ENCODE data around the gene ARRB2. TPM values are rescaled to one million over a fixed set of nuclear protein-coding genes. Genes with fewer than 3 reads are reported as not detected.

ARRB2 gene
- total and polyA plus RNA-seq, 2 experiments from 2014 or later = 37.3 to 45.0 TPM

- Mint-ChIP-seq H3K9me3 (no peaks in the 10 kb centered on the region), H3K27ac (no peak overlapping the region), H3K27me3 (ENCODE audit: insufficient read depth, low read depth, poor library complexity) (peaks cover 3% of the 10 kb centered on the region), H3K4me1 (no peaks in the 10 kb centered on the region), H3K4me3 (no peak overlapping the region), H3K36me3 (ENCODE audit: low read depth) (no peaks in the 10 kb centered on the region)
- no peaks in the 10 kb centered on the region for H3K36me3 ChIP-seq (ENCODE audit: insufficient read depth)
- DNase-seq (ENCODE audit: low spot score) (no peak), ATAC-seq (no peak)
- H3K4me1 ChIP-seq (ENCODE audit: insufficient read depth) = no peaks in the 10 kb centered on the region
- H3K79me2 ChIP-seq (replicated peaks; ENCODE audit: insufficient read depth) = no peaks in the 10 kb centered on the region
- TF ChIP-seq ZNF114 (CRISPR knock-in tag; IDR thresholded peaks at IDR 0.05) (no peak), ZNF331 (CRISPR knock-in tag; IDR thresholded peaks at IDR 0.05; ENCODE audit: low read depth) (no peak), ETS1 (IDR thresholded peaks at IDR 0.05) (no peak), JUNB (IDR thresholded peaks at IDR 0.05; ENCODE audit: unreplicated experiment) (no peak), EZH2phosphoT487 (IDR thresholded peaks at IDR 0.05; ENCODE audit: unreplicated experiment) (no peak), STAT1 (IDR thresholded peaks at IDR 0.05; ENCODE audit: unreplicated experiment) (no peak), REST (IDR thresholded peaks at IDR 0.05; ENCODE audit: unreplicated experiment) (no peak), EZH2 (IDR thresholded peaks at IDR 0.05; ENCODE audit: low read depth, unreplicated experiment) (no peak), NANOG (IDR thresholded peaks at IDR 0.05; ENCODE audit: borderline replicate concordance) (no peak), CREB1 (CRISPR knock-in tag; IDR thresholded peaks at IDR 0.05; ENCODE audit: low read depth) (no peak), POLR2AphosphoS5 (IDR thresholded peaks at IDR 0.05; ENCODE audit: low read depth) (no peak)
- TF ChIP-seq, protein P1, sequence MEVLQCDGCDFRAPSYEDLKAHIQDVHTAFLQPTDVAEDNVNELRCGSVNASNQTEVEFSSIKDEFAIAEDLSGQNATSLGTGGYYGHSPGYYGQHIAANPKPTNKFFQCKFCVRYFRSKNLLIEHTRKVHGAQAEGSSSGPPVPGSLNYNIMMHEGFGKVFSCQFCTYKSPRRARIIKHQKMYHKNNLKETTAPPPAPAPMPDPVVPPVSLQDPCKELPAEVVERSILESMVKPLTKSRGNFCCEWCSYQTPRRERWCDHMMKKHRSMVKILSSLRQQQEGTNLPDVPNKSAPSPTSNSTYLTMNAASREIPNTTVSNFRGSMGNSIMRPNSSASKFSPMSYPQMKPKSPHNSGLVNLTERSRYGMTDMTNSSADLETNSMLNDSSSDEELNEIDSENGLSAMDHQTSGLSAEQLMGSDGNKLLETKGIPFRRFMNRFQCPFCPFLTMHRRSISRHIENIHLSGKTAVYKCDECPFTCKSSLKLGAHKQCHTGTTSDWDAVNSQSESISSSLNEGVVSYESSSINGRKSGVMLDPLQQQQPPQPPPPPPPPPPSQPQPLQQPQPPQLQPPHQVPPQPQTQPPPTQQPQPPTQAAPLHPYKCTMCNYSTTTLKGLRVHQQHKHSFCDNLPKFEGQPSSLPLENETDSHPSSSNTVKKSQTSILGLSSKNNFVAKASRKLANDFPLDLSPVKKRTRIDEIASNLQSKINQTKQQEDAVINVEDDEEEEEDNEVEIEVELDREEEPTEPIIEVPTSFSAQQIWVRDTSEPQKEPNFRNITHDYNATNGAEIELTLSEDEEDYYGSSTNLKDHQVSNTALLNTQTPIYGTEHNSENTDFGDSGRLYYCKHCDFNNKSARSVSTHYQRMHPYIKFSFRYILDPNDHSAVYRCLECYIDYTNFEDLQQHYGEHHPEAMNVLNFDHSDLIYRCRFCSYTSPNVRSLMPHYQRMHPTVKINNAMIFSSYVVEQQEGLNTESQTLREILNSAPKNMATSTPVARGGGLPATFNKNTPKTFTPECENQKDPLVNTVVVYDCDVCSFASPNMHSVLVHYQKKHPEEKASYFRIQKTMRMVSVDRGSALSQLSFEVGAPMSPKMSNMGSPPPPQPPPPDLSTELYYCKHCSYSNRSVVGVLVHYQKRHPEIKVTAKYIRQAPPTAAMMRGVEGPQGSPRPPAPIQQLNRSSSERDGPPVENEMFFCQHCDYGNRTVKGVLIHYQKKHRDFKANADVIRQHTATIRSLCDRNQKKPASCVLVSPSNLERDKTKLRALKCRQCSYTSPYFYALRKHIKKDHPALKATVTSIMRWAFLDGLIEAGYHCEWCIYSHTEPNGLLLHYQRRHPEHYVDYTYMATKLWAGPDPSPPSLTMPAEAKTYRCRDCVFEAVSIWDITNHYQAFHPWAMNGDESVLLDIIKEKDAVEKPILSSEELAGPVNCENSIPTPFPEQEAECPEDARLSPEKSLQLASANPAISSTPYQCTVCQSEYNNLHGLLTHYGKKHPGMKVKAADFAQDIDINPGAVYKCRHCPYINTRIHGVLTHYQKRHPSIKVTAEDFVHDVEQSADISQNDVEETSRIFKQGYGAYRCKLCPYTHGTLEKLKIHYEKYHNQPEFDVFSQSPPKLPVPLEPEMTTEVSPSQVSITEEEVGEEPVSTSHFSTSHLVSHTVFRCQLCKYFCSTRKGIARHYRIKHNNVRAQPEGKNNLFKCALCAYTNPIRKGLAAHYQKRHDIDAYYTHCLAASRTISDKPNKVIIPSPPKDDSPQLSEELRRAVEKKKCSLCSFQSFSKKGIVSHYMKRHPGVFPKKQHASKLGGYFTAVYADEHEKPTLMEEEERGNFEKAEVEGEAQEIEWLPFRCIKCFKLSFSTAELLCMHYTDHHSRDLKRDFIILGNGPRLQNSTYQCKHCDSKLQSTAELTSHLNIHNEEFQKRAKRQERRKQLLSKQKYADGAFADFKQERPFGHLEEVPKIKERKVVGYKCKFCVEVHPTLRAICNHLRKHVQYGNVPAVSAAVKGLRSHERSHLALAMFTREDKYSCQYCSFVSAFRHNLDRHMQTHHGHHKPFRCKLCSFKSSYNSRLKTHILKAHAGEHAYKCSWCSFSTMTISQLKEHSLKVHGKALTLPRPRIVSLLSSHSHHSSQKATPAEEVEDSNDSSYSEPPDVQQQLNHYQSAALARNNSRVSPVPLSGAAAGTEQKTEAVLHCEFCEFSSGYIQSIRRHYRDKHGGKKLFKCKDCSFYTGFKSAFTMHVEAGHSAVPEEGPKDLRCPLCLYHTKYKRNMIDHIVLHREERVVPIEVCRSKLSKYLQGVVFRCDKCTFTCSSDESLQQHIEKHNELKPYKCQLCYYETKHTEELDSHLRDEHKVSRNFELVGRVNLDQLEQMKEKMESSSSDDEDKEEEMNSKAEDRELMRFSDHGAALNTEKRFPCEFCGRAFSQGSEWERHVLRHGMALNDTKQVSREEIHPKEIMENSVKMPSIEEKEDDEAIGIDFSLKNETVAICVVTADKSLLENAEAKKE (CRISPR knock-in tag; IDR thresholded peaks at IDR 0.05) = no peak
- TF ChIP-seq, protein P2, sequence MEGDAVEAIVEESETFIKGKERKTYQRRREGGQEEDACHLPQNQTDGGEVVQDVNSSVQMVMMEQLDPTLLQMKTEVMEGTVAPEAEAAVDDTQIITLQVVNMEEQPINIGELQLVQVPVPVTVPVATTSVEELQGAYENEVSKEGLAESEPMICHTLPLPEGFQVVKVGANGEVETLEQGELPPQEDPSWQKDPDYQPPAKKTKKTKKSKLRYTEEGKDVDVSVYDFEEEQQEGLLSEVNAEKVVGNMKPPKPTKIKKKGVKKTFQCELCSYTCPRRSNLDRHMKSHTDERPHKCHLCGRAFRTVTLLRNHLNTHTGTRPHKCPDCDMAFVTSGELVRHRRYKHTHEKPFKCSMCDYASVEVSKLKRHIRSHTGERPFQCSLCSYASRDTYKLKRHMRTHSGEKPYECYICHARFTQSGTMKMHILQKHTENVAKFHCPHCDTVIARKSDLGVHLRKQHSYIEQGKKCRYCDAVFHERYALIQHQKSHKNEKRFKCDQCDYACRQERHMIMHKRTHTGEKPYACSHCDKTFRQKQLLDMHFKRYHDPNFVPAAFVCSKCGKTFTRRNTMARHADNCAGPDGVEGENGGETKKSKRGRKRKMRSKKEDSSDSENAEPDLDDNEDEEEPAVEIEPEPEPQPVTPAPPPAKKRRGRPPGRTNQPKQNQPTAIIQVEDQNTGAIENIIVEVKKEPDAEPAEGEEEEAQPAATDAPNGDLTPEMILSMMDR (conservative IDR thresholded peaks at IDR 0.05; ENCODE audit: low read depth in 2 of 2) = no peak
- 0 out of 2 replicates have a peak, but pooled peaks cover 2% of the 10 kb centered on the region for H3F3A ChIP-seq (replicated peaks; ENCODE audit: low read depth)
- no peaks in the 10 kb centered on the region for H3K27me3 ChIP-seq (ENCODE audit: insufficient read depth)
- H3K9me2 ChIP-seq (ENCODE audit: insufficient read depth) = no peaks in the 10 kb centered on the region
- H3K4me3 ChIP-seq = no peak overlapping the region
- no peaks in the 10 kb centered on the region for H4K20me1 ChIP-seq (replicated peaks; ENCODE audit: insufficient read depth)
- H2AFZ ChIP-seq = no peak overlapping the region
- H3K27ac ChIP-seq (ENCODE audit: low read depth) = no peak overlapping the region
- H3K4me2 ChIP-seq = no peak overlapping the region
These were observed 55.8 kb downstream of the ARRB2 start for GRCh38 chr17:4766201-4766600.
